Pancreas (tissue), 10 donors: ENCODE data around the gene FUT2. TPM values are rescaled to one million over a fixed set of nuclear protein-coding genes. Genes with fewer than 3 reads are reported as not detected.

Source experiments
- ATAC-seq, 4 donors: fragments of 200-7000 bp; cut with Tn5 transposase; one replicate each; pipeline versions ENCODE4 v1.8.0 to v1.9.1; 2020; ENCODE audit warnings: mild to moderate bottlenecking in 4 of 4, moderate library complexity in 4 of 4
- DNase-seq, 6 donors: peaks; one replicate each; pipeline ENCODE4 v3.0.0-alpha.2; 2020
- FAIRE-seq: peaks from 2 replicates; lab custom pipeline; 2012; peaks lifted over from hg19 to GRCh38; lab: Jason Lieb, UNC
- H3K27ac ChIP-seq, 4 donors: fragments of 200-600 bp; sonication (generic); 1 replicate in 3 of 4; 2 replicates in 1 of 4; pipeline versions ENCODE4 v1.5.0 to v1.8.0; 2020
- H3K27me3 ChIP-seq, 4 donors: fragments of 200-600 bp; one replicate each; pipeline ENCODE4 v1.8.0; 2021
- H3K36me3 ChIP-seq, 3 donors: fragments of 200-600 bp; sonication (generic) in 1 of 3; one replicate each; pipeline versions ENCODE4 v1.5.0 to v1.8.0; 2020 to 2021
- H3K4me1 ChIP-seq, 3 donors: fragments of 200-600 bp; one replicate each; pipeline ENCODE4 v1.8.0; 2021
- H3K4me3 ChIP-seq, 4 donors: fragments of 200-600 bp; sonication (generic) in 2 of 4; one replicate each; pipeline versions ENCODE4 v1.5.0 to v1.8.0; 2020 to 2021
- H3K9me3 ChIP-seq, 4 donors: fragments of 200-600 bp; one replicate each; pipeline ENCODE4 v1.8.0; 2021
- WGBS, 2 donors: extraction: QIAGEN DNeasy Blood & Tissue Kit; methylation state at CpG; one replicate each; pipeline ENCODE4 v1.1.7; 2013; 5-methylcytosine and 5-hydroxymethylcytosine counted together
- intact Hi-C, 3 donors: fragments of 100-400 bp; cut with DNase I; formaldehyde crosslinking; loops; one replicate each; pipeline versions ENCODE4 v1.11.1 to v1.14.2; 2022
- polyA plus RNA-seq, 2 donors: library from polyadenylated mRNA; stranded (reverse); fragments of 200-250 nt; gene quantifications; one replicate each; pipeline ENCODE4 v1.2.3, GENCODE V29; 2013
- total RNA-seq, 6 donors: library from RNA; stranded (reverse); fragmentation: NEBNext Ultra II Directional in 4 of 6; extraction: Animal tissue kit (Norgen Biotek cat#: 25700) in 4 of 6; gene quantifications; one replicate each; pipeline versions ENCODE4 v1.2.1 to v1.2.4, GENCODE V29; 2021 to 2023
- TF ChIP-seq, protein P1 (sequence below), 4 donors: fragments of 200-600 bp; sonication (generic) in 3 of 4; IDR thresholded peaks; one replicate each; pipeline versions ENCODE4 v1.5.0 to v1.8.0; 2021; ENCODE audit warnings: antibody characterized with exemption in 4 of 4
- donor health status: healthy with polysubstance abuse.
- donor health status: DM: no; HTN: no; CAD: no; lungs with moderate emphysema.
- donor health status: DM: no; HTN: no; CAD: no.
- donor health status: control.
- donor health status: control.
- donor health status: Bipolar disorder and iron deficiency.
- donor health status: DM: yes; HTN: yes; CAD: no.
- donor health status: DM: no; HTN: no; CAD: no.
- donor health status: DM: no; HTN: no; CAD: no.
- donor health status: DM: yes; HTN: yes; CAD: no.

Gene FUT2
- 10 to 100 TPM in 2 of 6 donors, 1 to 10 TPM in 4; 4.8 to 14.5 (median 8.2) TPM for total RNA-seq
- 1 to 10 TPM; 3.7 to 5.4 TPM for polyA plus RNA-seq

DNA sequence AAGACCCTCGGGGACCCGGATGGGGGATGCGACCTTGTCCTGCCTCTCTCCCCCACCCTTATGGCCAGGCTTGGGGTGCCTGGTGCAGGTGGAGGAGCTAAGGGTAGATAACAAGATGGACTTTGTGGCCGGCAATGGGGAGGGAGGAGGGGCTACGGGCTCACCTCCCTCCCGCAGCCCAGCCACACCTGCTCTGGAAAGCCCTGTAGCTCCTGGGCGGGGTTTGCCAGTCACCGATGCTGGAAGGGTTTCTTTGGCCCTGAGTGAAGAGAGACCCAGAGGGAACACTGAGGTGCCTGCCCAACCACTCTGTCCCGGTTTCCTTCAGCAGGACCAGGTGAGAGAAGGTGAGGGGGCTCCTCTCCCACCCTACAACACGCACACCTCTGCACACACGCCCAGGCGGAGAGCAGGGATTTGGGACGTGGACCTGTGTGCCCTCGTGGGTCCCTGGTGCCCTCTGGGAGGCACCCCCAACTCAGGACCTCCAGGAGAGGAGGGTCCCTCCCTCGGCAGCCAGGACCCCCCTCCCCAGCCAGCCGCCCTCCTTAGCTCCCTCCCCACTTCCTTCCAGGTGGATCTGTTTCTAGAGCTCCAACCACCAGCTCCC, at the start of gene FUT2:
Gene FUT2 (plus strand): TSS at position 229 of the 610 bp plus-strand sequence. CDS start 6,986 bp downstream, outside the sequence.
- peak; percentile 91 to 95 (median 95) for ATAC-seq
- TF ChIP-seq, protein P1, sequence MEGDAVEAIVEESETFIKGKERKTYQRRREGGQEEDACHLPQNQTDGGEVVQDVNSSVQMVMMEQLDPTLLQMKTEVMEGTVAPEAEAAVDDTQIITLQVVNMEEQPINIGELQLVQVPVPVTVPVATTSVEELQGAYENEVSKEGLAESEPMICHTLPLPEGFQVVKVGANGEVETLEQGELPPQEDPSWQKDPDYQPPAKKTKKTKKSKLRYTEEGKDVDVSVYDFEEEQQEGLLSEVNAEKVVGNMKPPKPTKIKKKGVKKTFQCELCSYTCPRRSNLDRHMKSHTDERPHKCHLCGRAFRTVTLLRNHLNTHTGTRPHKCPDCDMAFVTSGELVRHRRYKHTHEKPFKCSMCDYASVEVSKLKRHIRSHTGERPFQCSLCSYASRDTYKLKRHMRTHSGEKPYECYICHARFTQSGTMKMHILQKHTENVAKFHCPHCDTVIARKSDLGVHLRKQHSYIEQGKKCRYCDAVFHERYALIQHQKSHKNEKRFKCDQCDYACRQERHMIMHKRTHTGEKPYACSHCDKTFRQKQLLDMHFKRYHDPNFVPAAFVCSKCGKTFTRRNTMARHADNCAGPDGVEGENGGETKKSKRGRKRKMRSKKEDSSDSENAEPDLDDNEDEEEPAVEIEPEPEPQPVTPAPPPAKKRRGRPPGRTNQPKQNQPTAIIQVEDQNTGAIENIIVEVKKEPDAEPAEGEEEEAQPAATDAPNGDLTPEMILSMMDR (IDR thresholded peaks at IDR 0.05): no peak
- peak within 1 kb of the TSS; percentile 23 to 63 (median 42) for H3K4me3 ChIP-seq
- peak within 1 kb of the TSS; percentile 33 to 86 (median 54) for H3K27ac ChIP-seq
- WGBS, 2 donors: 13 to 15% methylated on average over 14 to 16 of the region's 16 CpGs
- DNase-seq: peak; percentile 76 to 90 (median 84)
- H3K9me3 ChIP-seq: no peaks in the 10 kb centered on the region
- no peaks in the 10 kb centered on the region for H3K27me3 ChIP-seq
- no peak for FAIRE-seq
- intact Hi-C loops: no loop called here
- peaks cover 0 to 5% (median 0%) of the 10 kb centered on the region in 3 donors for H3K4me1 ChIP-seq
- H3K36me3 ChIP-seq: no peaks in the 10 kb centered on the region

DNA sequence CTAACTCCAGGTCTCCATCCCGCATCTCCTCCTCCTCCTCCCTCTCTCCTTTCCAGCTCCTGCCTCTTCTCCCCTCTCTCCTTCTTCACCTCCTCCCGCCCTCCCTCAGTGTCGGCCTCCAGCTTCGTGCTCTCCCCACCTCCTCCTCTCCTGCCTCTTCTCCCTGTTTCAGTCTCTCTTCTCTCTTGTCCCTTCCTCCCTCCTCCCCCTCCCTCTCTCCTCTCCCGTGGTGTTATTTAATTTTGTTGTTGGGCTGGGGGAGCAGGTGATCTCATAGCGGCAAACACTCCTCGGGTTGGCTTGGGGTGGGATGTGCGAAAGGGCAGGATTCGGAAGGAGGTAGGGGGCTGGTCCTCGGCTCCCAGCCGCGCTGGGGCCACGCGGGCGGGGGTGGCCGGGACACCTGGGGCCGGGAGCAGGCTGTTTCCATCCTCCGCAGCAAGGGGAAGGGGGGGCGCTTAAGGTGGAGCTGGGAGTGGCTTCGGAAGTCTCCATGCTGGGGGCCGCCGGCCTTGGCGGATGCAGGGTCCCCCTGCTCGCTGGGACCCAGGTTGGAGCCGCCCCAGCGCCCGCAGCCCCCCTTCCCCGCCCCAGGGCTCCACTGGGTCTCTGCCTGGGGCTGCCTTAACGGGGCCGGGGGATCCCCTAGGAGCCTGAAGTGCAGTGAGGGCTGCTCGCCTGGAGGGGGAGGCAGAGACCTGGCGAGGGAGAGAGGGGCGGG, 49.6 kb upstream of the FUT2 start, which contains the start of gene CA11:
Gene CA11 (minus strand): TSS at position 187 of the 721 bp plus-strand sequence. CDS start 555 bp downstream, outside the sequence.
- TF ChIP-seq, protein P1 (IDR thresholded peaks at IDR 0.05): peak; percentile 73 to 86 (median 84)
- 1 to 2% methylated on average over 22 to 33 of the region's 33 CpGs for WGBS, 2 donors
- Histone ChIP-seq H3K36me3 (no peaks in the 10 kb centered on the region), H3K4me1 (peaks cover 0 to 3% (median 0%) of the 10 kb centered on the region in 3 donors), H3K27ac (peak within 1 kb of the TSS; percentile 56 to 86 (median 79)), H3K27me3 (no peaks in the 10 kb centered on the region), H3K9me3 (no peaks in the 10 kb centered on the region), H3K4me3 (peak within 1 kb of the TSS; percentile 15 to 52 (median 36))
- no peak for FAIRE-seq
- ATAC-seq: peak; percentile 88 to 95 (median 91)
- DNase-seq: peak; percentile 88 to 97 (median 92)
- intact Hi-C loops: loop anchor here in 1 of 3 donors (10.0 kb wide), 1 partner anchor 199 kb away; no protein-coding TSS in a partner anchor

DNA sequence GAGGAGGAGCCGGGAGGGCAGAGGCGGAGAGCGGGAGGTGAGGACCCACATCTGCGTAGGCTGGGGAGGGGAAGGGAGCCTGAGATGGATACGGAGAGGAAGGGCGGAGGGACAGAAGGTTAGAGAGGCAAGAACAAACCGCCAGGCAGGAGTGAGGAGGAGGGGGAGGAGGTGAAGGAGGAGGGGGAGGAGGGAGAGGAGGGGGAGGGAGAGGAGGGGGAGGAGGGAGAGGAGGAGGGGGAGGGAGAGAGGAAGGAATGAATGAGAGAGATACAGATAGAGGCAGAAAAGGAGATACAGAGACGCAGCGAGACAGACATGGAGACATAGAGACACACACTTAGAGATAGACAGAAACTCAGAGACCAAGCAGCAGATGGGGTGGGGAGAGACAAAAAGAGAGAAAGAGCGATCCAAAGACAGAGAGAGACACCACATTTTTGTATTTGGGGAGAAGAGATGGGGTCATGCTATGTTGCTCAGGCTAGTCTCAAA, 49.0 kb upstream of the FUT2 start:
- TF ChIP-seq, protein P1 (IDR thresholded peaks at IDR 0.05): no peak
- Histone ChIP-seq H3K27ac (peak overlapping the region in 2 of 4 donors; percentile 82 to 86), H3K4me3 (peak overlapping the region in 2 of 4 donors; percentile 51 to 52), H3K27me3 (no peaks in the 10 kb centered on the region), H3K4me1 (peaks cover 0 to 3% (median 0%) of the 10 kb centered on the region in 3 donors), H3K36me3 (no peaks in the 10 kb centered on the region), H3K9me3 (no peaks in the 10 kb centered on the region)
- 11 to 14% methylated on average over 6 to 8 of the region's 10 CpGs for WGBS, 2 donors
- no peak for ATAC-seq
- DNase-seq: no peak
- FAIRE-seq: no peak
- intact Hi-C loops: loop anchor here in 1 of 3 donors (10.0 kb wide), 1 partner anchor 198 kb away; no protein-coding TSS in a partner anchor

DNA sequence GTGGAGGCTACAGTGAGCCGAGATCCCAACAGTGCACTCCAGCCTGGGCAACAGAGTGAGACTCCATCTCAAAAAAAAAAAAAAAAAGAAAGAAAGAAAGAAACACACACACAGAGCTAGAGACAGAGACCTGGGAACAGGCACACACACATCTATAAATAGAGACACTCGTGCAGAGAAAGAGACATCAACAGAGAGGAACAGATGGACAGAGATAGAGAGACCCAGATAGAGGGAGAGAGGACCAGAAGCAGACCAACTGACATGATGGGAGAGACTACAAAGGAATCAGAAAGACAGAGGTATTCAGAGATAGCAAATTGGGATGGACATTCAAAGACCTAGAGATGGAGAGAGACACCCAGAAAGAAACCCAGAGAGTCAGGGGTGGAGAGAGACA, 47.6 kb upstream of the FUT2 start:
- no peaks in the 10 kb centered on the region for H3K27me3 ChIP-seq
- intact Hi-C loops: loop anchor here in 1 of 3 donors (10.0 kb wide), 1 partner anchor 197 kb away; no protein-coding TSS in a partner anchor
- DNase-seq: no peak
- H3K4me1 ChIP-seq: peaks cover 0 to 3% (median 0%) of the 10 kb centered on the region in 3 donors
- H3K36me3 ChIP-seq: no peaks in the 10 kb centered on the region
- no peak overlapping the region for H3K4me3 ChIP-seq
- ATAC-seq: no peak
- FAIRE-seq: no peak
- WGBS, 2 donors: 68 to 70% methylated on average over 2 of the region's 2 CpGs
- no peaks in the 10 kb centered on the region for H3K9me3 ChIP-seq
- TF ChIP-seq, protein P1 (IDR thresholded peaks at IDR 0.05): no peak
- no peak overlapping the region for H3K27ac ChIP-seq
